ENCODE measurements around the gene LGALS12.

LGALS12 gene

DNA sequence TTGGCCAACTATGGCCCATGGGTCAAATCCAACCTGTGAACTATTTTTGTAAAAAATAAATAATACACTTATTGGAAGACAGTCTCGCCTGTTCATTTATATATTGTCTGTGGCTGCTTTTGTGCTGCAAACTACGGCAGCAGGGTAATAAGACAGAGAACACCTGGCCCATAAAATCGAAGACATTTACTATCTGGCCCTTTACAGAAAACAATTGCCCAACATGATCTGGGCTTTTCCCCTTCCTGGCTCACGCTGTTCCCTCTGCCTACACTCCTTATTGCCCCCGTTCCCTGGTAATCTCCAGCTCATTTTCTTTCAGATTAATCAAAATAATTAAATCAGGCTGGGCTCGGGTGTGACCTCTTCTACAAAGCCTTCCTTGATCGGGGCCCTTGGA lies 51.7 kb downstream of the LGALS12 start:
- TF ChIP-seq, protein P1, sequence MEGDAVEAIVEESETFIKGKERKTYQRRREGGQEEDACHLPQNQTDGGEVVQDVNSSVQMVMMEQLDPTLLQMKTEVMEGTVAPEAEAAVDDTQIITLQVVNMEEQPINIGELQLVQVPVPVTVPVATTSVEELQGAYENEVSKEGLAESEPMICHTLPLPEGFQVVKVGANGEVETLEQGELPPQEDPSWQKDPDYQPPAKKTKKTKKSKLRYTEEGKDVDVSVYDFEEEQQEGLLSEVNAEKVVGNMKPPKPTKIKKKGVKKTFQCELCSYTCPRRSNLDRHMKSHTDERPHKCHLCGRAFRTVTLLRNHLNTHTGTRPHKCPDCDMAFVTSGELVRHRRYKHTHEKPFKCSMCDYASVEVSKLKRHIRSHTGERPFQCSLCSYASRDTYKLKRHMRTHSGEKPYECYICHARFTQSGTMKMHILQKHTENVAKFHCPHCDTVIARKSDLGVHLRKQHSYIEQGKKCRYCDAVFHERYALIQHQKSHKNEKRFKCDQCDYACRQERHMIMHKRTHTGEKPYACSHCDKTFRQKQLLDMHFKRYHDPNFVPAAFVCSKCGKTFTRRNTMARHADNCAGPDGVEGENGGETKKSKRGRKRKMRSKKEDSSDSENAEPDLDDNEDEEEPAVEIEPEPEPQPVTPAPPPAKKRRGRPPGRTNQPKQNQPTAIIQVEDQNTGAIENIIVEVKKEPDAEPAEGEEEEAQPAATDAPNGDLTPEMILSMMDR (conservative IDR thresholded peaks at IDR 0.05; ENCODE audit: low read depth, low read length): no peak
- H3K4me3 ChIP-seq (ENCODE audit: low read depth, low read length): no peak overlapping the region
- DNase-seq (ENCODE audit: low read depth): no peak

DNA sequence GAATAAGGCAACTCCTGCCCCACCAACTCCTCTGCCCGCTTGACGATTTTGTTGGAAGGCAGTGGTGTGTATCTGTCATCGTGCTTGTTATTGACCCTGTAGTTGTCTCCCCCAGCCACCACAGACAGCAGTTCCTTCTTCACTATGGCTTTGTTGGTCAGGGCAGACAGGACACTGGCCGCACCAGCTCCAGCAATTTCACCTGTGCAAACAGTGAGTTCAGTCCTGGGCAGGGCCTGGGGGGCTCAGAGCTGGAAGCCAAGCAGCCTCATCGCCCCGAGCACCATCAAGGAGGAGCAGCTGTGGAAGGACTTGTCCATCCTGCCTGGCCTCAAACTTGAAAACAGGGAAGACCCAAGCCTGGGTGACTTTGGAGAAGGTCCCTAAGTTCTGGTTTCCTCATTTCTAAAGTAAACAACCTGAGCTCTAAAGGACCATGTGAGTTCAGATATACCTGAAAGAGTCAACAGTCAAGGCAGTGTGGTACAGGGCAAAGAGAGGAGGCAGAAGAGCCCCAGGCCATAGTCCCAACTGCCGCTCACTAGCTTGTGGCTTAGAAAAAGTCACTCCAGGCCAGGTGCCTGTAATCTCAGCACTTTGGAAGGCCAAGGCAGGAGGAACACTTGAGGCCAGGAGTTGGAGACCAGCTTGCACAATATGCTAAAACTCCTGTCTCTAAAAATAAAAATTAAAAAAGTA lies 52.7 kb downstream of the LGALS12 start:
- no peak for DNase-seq (ENCODE audit: low read depth)
- TF ChIP-seq, protein P1 (conservative IDR thresholded peaks at IDR 0.05; ENCODE audit: low read depth, low read length): no peak
- no peak overlapping the region for H3K4me3 ChIP-seq (ENCODE audit: low read depth, low read length)

DNA sequence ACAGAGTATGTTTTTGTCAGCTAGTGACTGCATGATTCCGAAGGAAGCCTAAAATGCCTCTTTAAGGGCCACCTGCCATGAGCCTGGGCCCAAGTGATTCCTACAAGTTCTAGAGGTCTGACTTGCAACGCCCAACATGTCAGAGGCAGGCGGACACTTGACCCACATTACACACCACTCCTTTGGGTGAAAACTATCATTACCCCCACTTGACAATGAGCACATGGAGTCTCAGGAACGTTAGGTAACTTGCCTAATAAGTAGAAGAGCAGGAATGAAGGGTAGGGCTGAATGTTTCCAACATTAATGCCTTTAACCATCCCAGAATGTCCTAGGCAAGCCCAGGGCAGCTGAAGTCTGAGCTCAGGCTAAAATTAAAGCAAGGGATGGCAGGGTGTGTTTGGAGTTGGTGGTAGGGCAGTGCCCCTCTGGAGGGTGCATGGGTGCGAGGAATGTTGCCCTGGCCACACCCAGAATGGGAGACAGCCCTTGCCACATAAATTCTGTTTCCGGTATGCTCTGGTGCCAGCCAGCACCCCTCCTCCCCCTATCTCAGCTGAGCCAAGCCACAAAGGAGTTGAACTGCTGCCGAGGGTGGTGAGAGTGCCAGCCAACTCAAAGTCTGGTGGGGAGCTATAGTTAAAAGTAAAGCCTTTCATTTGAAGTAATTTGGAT lies 54.8 kb downstream of the LGALS12 start:
- TF ChIP-seq, protein P1 (conservative IDR thresholded peaks at IDR 0.05; ENCODE audit: low read depth, low read length): no peak
- DNase-seq (ENCODE audit: low read depth): no peak

DNA sequence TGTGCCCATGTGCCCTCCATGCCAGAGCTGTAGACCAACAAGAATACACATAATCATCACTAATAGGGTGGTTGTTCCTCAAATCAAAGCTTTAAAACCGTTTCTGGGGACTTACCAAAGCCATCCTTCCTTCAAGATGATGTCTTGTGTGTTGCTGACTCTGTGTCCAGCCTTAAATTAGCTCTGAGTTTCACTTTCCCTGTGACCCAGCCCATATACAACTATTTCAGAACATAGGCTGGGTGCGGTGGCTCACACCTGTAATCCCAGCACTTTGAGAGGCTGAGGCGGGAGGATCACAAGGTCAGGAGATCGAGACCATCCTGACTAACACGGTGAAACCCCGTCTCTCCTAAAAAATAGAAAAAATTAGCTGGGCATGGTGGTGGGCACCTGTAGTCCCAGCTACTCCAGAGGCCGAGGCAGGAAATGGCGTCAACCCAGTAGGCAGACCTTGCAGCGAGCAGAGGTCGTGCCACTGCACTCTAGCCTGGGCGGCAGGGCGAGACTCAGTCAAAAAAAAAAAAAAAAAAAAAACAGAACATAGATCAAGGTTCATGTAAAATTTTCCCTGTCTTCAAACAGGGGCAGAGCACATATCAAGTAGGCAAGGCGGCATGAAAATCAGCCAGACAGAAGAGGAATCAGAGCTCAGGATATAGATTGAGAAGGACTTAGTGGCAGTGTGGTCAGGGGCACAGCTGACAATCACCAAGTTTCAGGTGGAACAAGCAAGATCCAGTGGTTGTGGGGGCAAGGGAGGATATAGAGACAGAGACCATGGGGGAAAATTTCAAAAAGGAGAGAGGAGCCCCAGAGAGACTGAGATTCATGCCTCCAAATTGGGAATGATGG lies 57.5 kb downstream of the LGALS12 start, which contains the start of gene PLAAT2:
PLAAT2 (minus strand) TSS at position 179 of the 855 bp plus-strand sequence; CDS start at position 124, 55 bp downstream.
- TF ChIP-seq, protein P1 (conservative IDR thresholded peaks at IDR 0.05; ENCODE audit: low read depth, low read length): no peak
- DNase-seq (ENCODE audit: low read depth): no peak
- no peak within 1 kb of the TSS for H3K4me3 ChIP-seq (ENCODE audit: low read depth, low read length)

More for the DNA sequence above, 54.8 kb downstream of the LGALS12 start:
- no peak overlapping the region for H3K4me3 ChIP-seq (ENCODE audit: low read depth, low read length)

DNA sequence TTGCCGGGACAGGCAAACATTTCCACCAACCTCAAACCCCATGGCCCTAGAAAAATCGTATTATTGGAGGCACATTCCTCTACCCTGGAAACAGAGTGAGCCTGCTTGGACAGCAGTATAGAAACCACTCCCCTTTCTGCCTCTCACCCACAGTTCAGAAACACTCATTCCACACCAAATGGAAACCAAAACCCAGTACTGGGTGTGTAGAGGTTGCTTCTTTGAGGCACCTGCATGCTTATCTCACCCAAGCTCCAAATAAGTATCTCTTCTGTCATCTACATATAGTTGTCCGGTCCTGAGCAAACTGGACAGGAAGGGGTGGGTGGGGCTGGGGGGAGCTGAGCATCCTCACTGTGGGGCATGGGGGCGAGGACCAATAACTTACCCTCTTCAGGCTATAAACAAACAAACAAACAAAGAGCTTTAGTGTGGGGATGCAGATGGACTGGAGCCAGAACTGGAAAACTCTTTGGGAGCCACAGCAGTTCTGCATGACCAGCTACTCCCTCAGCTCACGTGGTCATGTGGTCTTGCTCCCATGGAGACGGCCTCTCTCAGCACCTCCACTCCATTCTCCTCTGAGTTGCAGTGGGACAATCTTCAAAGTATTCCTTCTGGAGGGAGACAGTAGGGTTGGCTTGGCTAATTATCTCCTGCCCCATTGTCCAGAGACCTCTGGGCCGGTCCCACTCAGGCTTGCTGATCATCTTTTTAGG lies 58.3 kb downstream of the LGALS12 start:
- DNase-seq (ENCODE audit: low read depth): no peak
- no peak overlapping the region for H3K4me3 ChIP-seq (ENCODE audit: low read depth, low read length)
- TF ChIP-seq, protein P1 (conservative IDR thresholded peaks at IDR 0.05; ENCODE audit: low read depth, low read length): no peak

DNA sequence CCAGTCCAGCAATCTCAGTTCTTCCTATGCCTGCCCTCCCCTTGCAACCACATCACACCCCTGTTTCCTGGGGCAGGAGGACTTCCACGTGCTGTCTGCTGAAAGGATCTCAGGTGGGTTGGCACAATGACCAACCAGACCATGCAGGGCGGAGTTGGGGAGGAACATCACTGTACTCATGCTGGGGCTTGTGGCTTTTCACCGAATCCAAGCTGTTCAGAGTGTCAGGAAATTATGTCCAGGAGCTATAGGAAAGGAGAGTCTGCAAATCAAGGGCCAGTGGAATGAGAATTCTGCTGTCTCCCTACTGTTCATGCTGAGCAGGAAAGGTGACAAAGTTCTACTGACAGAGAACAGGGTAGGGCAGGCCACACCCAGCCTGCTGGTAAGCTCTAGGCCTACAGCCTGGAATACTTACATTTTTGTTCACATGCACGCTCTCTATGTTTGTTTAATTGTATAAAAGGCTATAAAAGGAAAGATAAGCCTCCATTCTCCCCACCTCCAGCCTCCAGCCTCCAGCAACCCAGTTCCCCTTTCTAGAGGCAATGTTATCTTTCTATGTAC lies 59.0 kb downstream of the LGALS12 start:
- no peak for DNase-seq (ENCODE audit: low read depth)
- no peak overlapping the region for H3K4me3 ChIP-seq (ENCODE audit: low read depth, low read length)
- TF ChIP-seq, protein P1 (conservative IDR thresholded peaks at IDR 0.05; ENCODE audit: low read depth, low read length): no peak

All from choroid plexus epithelial cell (primary cell).